Pons (tissue), 1 donor: Measurements from ENCODE around the gene CA11.

Experiments
- DNase-seq: peaks from one replicate; pipeline ENCODE4 v3.0.0-alpha.2; 2016; ENCODE audit warnings: low spot score

The CA11 gene

DNA sequence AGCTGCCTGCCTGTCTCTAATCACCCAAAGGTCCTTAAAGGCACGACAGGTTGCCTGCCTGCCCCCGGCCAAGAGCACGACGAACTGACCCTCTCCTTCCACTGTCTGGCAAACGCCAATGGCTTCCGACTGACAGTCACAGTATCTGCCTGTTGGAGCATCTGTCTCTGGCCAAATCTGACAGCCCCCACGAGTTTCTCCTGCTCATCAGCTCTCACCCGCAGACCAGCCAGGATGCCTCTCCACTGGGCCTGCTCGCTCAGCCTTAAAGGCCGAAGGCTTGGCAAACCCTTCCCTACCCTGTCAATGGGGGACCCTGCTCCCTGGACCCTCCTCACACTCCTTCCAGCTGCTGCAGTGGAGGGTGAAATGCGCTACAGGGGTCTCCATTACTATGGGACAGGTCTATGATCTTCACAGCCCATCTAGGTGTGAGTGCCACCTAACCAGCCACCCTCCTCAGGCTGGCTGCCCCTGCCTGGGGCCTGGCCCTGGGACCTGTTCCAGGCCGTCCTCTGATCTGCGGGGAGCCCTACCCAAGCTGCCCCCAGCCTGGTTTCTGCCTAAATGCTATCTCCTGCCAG lies 32.0 kb downstream of the CA11 start:
- no peak for DNase-seq

GRCh38 chr19:48613024-48613851 lies 32.7 kb downstream of the CA11 start:
- DNase-seq: no peak

DNA sequence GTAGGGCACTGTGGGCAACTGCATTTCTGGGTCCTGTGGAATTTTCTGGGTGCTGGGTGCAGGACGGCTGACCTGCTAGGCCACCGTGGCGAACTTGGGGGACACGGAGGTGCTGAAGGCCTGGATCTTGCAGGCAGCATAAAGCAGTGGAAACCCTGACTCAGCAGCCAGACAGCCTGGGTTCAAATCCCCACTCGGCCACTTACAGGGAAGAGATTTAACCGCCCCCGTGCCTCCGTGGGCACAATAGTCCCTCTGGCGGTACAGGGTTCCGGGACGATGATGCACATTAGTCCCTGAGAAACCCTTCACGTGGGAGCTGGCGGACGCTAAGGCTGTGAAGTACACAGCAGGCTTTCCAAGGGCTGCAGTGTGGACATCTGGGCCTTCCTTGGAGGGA lies 34.1 kb downstream of the CA11 start:
- no peak for DNase-seq

DNA sequence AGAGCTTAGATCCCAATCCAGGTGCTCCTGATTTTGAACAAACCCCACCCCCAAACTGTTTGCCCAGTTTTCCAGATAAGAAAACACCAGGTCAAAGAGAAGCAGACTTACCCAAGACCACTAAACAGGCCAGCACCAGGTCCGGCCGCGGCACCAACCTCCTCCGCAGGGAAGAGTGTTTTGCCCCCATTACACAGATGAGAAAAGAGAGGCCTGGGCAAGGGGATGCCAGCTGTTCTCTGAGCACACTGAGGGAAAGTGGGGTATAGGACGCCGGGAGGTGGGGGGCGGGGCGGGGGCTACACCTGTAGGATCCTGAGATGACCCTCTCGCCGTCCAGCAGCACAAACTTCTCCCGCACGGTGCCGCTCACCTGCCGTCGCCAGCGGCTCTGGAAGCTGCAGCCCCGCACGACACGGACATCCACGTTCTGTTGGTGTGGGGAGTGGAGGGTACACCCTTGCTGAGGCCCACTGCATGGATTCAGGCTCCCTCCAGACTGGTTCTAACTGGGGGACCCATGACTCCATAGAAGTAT lies 36.3 kb downstream of the CA11 start:
- no peak for DNase-seq

GRCh38 chr19:48608798-48609263 lies 37.2 kb downstream of the CA11 start:
- DNase-seq: peak; percentile 58

DNA sequence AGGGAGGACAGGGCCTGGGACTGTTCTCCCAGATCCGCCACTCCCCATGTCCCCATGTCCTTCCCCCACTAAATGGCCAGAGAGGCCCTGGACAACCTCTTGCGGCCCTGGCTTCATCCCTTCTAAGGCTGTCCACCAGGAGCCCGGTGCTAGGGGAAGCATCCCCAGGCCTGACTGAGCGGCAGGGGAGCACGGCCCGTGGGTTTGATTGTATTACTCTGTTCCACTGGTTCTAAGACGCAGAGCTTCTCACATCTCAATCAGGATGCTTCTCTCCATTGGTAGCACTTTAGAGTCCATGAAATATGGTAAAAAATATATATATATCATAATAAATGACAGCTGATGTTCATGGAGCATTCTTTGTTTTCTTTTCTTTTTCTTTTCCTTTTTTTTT lies 38.6 kb downstream of the CA11 start:
- no peak for DNase-seq

GRCh38 chr19:48606463-48607358 lies 39.3 kb downstream of the CA11 start, which contains the start of gene SPACA4:
Gene SPACA4 (plus strand): TSS chr19:48606742. CDS start chr19:48606979, 237 bp downstream.
- no peak for DNase-seq

DNA sequence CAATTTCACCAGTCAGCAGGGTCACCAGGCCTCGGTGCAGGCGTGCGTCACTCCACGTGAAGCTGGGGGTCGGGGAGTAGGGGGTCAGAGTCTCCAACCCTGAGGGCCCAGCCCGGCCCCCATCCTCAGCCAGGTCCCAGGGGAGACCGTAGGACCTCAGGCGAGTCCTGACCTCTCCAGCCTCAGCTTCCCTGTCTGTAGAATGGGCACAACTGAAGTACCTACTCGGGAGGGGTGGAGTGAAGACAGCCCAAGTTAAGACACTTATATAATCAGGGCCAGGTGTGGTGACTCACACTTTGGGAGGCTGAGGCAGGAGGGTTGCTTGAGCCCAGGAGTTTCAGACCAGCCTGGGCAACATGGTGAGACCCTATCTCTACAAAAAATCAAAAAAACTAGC lies 42.1 kb downstream of the CA11 start:
- no peak for DNase-seq

DNA sequence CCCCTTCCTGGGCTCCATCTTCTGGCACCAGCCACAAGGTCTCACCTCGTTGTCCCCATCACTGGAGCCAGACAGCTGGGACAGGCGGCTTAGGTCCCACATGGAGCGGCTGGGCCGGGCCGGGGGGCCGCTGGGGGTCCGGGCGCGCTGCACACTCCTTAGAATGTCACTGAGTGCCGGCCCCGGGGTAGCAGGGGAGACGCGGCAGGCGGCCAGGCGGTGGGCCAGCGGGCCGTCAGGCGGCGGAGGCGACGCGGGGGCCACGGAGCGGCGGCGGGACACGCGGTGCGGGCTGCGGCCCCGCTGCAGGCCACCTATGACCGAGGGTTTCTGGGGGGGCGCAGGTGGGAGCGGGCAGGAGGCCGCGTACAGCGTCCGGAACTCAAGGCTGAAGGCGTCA lies 42.5 kb downstream of the CA11 start:
- no peak for DNase-seq

- no peak for DNase-seq
Measured at GRCh38 chr19:48603001-48603400, 43.0 kb downstream of the CA11 start.

- no peak for DNase-seq
Measured at GRCh38 chr19:48600679-48601417, 45.1 kb downstream of the CA11 start.

DNA sequence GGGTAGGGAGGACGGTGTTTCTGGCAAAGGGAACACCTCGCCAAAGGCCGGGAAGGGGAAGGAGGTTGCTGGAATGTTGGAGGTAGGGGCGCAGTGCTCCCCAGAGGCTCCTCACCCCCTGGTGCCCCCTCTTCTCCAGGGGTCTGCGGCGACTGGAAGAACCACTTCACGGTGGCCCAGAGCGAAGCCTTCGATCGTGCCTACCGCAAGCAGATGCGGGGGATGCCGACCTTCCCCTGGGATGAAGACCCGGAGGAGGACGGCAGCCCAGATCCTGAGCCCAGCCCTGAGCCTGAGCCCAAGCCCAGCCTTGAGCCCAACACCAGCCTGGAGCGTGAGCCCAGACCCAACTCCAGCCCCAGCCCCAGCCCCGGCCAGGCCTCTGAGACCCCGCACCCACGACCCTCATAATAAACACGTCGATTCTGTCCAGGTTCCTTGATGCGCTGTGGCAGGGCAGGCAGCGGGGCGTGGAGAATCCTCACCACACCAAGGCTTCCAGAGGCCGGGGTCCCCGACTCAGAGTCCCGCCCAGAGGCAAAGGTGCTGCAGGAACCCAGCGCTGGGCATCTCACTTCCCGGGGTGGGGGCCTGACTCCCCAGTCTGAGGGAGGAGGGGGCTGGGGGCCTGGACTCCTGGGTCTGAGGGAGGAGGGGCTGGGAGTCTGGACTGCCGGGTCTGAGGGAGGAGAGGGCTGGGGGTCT lies 46.8 kb downstream of the CA11 start:
- DNase-seq: no peak

DNA sequence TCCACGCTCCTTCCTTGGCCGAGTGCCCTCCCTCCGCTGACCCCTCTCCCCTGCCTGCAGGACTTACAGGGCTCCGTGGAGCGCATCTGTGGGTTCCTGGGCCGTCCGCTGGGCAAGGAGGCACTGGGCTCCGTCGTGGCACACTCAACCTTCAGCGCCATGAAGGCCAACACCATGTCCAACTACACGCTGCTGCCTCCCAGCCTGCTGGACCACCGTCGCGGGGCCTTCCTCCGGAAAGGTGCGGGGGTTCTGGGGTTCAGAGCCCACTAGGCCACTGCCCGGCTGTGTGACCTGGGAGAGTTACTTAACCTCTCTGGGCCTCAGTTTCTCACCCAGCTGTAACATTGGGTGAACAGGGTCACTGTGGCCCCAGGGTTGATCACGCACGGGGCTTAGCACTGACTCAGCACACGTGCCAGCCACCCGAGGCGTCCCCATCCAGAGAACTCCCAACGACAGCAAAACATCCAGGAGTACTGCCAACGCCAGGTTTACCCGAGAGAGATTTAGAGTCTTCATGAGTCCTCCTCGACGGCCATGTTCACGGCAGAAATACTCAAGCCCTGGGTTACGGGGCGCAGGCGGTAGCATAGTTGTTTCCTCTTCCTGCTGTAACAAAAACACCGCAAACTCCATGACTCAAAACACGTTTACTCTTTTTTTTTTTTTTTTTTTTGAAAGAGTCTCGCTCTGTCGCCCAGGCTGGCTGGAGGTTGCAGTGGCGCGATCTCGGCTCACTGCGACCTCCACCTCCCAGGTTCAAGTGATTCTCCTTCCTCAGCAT lies 49.1 kb downstream of the CA11 start:
- DNase-seq: no peak

- no peak for DNase-seq
Measured at GRCh38 chr19:48596237-48596636, 49.8 kb downstream of the CA11 start.

GRCh38 chr19:48595833-48596232 lies 50.2 kb downstream of the CA11 start:
- DNase-seq: no peak

GRCh38 chr19:48595171-48595570 lies 50.8 kb downstream of the CA11 start:
- no peak for DNase-seq

- no peak for DNase-seq
Measured at GRCh38 chr19:48591021-48591420, 55.0 kb downstream of the CA11 start.

- peak; percentile 77 for DNase-seq
Measured at GRCh38 chr19:48588670-48589401, 57.2 kb downstream of the CA11 start.
